Transverse colon (tissue), 4 donors: ENCODE results near the gene AHDC1.

ENCODE experiments used
- POLR2A ChIP-seq: fragments of 450-650 bp; IDR thresholded peaks from one replicate; pipeline ENCODE4 v1.6.1; 2016; ENCODE audit warnings: antibody characterized with exemption, mild to moderate bottlenecking, moderate library complexity
- POLR2AphosphoS5 ChIP-seq, 3 donors: sonication (generic); formaldehyde crosslinking; IDR thresholded peaks; one replicate each; pipeline ENCODE4 v1.6.1; 2016; ENCODE audit warnings: antibody characterized with exemption in 3 of 3
- TF ChIP-seq, protein P1 (sequence below), 5 experiments: fragments of 200-600 bp in 3 of 5; fragments of 450-650 bp in 2 of 5; sonication (generic) in 3 of 5; IDR thresholded peaks; 1 replicate in 2 of 5; 2 replicates in 3 of 5; pipeline ENCODE4 v1.5.1; 2016 to 2017; ENCODE audit warnings: antibody characterized with exemption in 5 of 5, inconsistent platforms in 3 of 5, mild to moderate bottlenecking in 2 of 5, moderate library complexity in 1 of 5

DNA sequence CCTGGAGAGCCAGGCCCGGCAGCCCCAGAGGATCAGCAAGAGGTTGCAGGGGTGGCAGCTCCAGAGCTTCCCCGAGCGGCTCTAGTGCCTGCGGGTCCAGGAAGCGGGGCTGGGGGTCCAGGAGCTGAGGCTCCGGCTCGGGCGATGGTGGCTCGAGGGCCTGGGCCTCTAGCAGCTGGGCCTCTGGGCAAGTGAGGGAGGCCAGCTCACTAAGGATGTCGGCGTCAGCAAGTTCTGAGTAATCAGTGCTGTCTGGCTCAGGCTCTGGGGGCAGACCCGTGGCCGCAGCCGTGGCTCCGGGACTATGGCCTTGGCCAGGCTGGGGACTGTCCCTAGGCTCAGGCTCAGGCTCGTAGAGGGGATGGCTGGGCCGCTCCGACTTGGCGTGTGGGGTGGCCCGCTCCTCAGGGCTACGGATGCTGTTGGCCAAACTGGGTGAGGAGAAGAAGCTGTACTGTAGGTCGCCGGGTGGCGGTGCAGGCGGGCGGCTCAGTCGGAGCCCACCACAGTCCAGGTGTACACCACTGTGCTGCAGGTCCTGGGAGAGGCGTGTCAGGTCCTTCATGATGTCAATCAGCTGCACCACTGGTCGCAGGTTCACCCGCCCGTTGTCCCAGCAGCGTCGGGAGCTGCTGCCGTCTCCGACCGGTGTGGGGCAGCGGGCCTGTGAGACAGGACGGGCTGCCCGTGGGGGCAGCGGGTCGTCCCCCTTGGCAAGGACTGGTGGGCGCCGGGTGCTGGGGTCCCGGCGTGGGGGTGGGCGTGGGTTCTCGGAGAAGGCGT is 52.6 kb downstream of the AHDC1 start:
- TF ChIP-seq, protein P1, sequence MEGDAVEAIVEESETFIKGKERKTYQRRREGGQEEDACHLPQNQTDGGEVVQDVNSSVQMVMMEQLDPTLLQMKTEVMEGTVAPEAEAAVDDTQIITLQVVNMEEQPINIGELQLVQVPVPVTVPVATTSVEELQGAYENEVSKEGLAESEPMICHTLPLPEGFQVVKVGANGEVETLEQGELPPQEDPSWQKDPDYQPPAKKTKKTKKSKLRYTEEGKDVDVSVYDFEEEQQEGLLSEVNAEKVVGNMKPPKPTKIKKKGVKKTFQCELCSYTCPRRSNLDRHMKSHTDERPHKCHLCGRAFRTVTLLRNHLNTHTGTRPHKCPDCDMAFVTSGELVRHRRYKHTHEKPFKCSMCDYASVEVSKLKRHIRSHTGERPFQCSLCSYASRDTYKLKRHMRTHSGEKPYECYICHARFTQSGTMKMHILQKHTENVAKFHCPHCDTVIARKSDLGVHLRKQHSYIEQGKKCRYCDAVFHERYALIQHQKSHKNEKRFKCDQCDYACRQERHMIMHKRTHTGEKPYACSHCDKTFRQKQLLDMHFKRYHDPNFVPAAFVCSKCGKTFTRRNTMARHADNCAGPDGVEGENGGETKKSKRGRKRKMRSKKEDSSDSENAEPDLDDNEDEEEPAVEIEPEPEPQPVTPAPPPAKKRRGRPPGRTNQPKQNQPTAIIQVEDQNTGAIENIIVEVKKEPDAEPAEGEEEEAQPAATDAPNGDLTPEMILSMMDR (IDR thresholded peaks at IDR 0.05), result no peak
- no peak for TF ChIP-seq POLR2A
- TF ChIP-seq POLR2AphosphoS5 (IDR thresholded peaks at IDR 0.05), result no peak
